HG02763 (cell line): Measurements from ENCODE around the gene ROPN1.
"Not testable (repeated sequence)": the region's sequence is repeated elsewhere in the genome, so short reads cannot be mapped to it uniquely, and the experiment has no call there.

Experiments
- ATAC-seq: cut with Tn5 transposase; IDR thresholded peaks from one replicate; pipeline ENCODE4 v1.9.1; 2021; ENCODE audit warnings: mild to moderate bottlenecking, moderate library complexity; ENCODE audit not compliant: unreplicated experiment

The ROPN1 gene

DNA sequence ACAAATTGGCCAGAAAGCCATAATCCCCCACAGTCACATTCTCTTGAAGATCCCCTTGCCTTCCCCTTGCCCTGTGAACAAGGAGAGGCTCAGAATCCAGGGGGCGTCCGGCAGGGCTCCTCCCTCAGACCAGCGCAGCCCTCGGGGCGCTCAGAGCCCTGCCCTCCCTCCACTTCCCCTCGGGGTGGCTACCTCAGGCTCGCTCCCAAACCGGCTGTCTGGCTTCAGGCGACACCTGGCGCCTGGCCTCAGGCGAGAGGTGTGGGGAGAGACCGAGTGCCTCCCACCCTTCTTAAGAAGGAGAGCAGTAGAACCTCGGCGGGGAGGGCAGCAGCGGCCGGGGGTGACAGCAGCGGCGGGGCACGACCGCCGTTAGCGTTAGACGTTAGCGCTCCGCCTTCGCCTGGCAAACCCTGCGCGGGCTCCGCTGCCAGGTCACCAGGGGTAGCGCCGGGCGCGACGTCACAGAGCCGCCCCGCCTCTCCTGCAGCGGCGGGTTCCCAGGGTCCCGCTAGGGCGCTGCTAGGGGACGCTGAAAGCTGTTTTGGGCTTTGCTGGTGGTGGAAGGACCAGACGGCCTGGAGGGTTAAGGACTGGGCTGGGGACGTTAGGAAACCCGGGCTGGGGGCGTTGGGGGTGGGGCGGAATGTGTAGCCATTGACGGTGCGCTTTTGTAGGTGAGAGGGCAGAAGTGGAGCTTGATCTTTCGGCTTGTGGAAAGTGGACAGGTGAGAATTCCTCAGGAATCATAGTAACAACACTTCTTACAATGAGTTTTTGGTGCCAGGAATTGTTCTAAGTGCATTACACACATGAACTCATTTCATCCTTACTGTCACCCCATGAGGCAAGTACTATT is at the start of gene ROPN1:
Gene ROPN1, minus strand, starts transcription at position 395 of the 859 bp plus-strand sequence. CDS start 11,643 bp downstream, outside the sequence.
- not testable (repeated sequence) for ATAC-seq

DNA sequence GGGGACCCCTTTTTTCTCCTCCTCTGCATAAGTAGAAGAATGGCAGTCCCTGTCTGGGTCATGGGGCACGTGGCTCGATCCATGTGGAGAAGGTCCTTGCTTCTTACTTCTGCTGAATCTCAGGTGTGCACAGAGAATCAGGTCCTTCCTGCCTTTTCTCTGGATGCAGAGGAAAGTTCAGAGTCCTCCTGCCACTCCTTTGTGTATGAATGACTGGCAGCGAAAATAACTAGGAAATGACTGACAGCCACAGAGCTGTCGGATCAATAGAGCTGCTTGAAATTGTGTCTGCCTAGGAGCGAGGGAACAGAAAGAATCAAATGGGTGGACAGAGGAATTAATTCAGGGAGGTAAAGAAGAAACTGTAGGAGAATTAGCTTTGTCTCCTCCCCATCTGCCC is 49.6 kb upstream of the ROPN1 start:
- ATAC-seq = no peak

DNA sequence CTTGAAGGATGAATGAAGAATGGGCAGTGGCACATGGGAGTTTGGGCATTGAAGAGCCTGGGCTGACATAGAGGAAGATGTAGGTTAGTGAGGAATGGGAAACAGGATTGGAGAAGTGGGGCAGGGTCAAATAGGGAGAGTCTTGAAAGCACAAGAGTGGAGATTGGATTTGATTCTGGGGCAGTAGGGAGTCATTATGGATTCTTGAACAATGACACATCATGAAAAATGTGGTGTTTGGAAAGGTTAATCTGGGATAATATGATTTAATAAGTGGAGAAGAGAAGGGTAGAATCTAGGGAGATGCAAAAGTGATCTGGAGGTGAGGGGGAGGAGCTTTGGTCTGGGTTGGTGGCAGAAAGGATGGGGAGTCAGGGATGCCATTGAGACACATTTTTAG is 45.4 kb upstream of the ROPN1 start:
- no peak for ATAC-seq

DNA sequence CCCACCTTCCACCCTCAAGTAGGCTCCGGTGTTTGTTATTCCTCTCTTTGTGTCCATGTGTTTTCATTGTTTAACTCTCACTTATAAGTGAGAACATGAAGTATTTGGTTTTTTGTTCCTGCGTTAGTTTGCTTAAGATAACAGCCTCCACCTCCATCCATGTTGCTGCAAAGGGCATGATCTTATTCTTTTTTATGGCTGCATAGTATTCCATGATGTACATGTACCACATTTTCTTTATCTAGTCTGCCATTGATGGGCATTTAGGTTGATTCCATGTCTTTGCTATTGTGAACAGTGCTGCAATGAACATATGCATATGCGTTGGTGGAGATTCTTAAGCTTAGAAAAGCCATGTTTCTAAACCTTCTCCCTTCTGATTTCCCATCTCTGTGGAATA is 44.3 kb upstream of the ROPN1 start:
- not testable (repeated sequence) for ATAC-seq

DNA sequence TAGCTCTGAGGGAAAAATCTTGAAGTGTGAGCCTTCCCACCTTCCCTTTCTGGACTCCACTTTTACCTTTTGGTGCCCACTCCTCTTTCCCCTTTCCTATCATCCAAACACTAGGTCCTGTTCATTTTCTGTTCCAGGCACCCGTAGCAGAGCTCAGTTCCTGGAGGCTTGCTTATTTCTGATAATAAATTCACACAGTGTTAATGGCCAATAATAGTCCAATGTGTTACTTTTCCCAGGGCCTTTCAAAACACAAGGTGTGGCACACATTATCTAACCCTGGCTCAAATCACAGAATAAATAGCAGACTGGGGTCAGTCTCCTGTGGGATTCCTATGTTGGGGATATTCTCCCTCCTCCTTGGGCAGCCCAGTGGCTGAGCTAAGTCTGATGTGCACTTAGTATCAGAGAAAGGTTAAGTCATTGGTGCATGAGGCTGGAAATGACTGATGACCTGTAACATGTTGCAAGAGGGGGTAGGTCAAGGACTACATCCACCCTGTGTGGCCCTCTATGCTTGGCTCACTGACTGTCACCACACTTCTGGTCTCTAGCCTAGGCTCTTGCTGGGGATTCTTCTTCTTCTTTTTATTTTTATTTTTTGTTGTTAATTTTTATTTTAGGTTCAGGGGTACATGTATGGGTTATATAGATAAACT is 43.7 kb upstream of the ROPN1 start:
- no peak for ATAC-seq

DNA sequence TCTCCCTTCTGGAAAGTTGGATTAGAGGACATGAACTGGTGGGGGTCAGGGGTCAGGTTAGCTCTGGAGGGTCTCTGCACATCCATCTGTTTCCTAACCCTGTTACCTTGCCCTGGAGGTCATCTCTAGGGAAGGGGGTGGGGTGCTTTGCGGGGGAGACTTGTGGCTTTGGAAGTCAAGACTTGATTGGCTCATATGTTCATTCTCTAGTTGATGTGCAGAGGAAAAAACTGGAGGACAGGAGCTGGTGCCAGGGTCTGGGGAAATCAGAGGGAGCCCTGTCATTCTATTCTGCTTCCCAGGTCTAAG is 42.9 kb upstream of the ROPN1 start:
- ATAC-seq = no peak

DNA sequence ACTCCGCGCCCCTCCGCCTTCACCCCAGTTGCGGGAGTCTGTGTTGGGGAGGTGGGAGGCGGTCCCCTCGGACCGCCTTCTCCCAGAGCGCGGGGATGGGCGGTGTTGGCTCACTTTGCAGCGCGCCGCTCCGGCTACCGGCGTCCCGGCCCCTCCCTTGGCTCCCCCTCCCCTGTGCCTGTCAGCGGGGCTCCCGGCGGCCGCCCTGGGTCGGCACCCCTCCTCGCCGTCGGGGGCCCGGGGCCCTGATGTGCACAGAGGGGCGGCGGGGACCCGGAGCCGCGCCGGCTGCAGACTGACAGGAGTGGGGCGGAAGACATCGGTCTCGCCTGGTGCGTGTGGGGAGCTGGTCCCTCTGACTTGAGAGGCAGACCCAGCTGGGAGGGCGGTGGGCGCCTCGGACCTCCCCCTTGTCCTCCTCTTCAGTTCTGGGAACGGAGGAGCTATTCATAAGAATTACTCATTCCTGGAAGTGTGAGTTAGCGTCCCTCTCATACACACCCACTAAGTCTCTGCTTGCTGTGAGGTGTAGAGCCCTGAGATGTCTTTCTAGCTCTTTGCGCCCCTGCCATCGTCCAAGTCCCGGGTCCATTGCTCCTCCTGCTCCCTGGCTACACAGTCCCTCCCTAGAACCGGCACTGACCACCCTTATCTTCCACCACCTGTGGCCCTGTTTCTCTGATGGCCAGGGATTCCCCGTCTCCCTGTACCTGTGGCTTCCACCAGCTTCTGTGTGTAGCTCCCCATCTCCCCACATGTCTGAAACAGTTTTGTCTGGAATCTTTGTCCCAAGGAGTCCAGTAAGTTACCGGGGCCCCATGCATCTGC is 42.3 kb upstream of the ROPN1 start:
- ATAC-seq = no peak

DNA sequence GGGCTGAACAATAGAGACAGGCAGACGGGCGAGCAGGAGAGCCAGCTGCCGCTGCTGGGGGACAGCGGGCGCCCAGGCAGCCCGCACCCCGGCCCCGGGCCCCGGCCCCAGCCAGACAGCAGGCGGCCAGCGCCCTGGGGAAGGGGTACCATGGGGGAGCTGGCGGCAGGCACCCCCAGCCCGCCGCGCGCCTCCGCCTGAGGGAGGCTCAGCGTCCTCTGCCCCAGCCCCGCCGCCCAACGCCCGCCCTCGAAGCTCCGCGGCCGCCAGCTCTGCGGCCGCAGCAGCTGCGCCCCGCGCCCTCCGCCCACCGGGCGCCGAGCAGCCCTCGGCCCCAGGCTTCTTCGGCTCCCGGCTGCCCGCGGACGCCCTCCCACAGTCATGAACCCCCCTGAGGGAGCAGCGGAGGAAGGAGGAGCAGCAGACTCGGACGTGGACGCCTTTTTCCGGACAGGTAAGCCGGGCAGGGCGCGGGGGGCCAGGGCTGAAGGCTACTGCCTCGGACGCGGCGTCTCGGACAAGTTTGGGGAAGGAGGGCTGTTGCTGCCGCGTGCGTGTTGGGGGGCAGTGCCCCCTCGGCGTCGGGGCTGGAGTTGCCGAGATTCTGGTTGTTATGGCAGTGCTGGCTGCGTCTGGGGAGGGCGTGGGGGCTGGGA is 41.6 kb upstream of the ROPN1 start, which contains the start of gene KALRN:
Gene KALRN, plus strand, starts transcription at position 10 of the 656 bp plus-strand sequence.
- ATAC-seq = peak; percentile 21

DNA sequence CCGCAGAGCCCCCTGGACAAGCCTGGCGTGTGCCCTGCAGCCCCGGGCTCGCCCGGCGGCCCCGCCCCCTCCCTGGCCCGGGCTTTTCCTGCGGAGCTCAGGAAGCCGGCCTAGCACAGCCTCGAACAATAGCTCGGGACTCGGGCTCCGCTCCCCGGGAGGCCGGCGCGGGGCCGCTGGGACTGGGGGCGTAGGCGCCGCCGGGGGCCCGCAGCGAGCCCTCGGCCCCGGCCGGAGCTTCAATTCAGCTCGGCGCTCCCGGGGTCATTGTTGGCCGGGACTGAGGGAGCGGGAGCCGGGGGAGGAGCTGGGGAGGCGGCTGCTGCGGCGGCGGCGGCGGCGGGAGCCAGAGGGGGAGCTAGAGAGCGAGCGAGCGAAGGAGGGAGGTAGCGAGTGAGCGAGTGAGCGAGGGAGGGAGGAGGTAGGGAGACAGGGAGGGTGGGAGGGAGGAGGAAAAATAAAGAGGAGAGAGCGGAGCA is 41.0 kb upstream of the ROPN1 start:
- peak; percentile 90 for ATAC-seq

DNA sequence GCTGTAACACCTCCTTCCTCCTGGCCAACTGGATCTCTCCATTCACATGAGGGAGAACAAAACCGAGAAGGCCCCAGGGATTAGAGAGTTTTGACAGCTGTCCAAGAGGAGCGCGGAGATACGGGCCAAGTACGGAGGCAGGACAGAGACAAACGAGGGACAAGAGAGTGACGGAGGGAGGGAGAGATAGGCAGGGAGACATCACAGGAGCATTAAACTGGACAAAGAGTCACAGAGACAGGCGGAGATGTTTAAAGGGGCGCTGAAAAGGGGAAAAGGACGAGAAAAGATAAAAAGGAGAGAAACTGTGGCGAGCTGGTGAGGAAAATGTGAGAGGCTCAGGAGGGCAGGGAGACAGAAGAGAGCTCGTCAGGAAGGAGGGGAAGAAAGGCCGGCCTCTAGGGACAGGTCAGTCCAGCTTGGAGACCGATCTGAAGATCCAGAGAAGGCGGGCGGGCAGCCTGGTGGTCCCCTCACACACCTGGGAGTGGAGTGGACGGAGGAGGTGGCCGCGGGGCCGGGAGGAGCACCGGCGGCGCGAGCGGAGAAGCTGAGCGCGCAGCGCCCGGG is 40.5 kb upstream of the ROPN1 start:
- ATAC-seq = no peak

DNA sequence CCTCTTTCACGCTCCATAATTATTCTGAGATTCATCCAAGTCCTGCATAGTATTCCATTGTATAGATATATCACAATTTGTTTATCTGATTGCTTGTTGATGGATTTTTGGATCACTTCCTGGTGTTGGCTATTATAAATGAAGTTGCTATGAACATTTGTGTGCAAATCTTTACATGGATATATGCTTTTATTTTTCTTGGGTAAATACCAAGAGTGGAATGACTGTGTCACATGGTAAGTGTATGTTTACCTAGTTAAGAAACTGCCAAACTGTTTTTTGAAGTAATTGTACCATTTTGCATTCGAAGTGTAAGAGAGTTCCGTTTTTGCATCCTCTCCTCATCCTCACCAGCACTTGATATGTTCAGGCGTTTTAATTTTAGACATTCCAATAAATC is 34.6 kb upstream of the ROPN1 start:
- no peak for ATAC-seq

DNA sequence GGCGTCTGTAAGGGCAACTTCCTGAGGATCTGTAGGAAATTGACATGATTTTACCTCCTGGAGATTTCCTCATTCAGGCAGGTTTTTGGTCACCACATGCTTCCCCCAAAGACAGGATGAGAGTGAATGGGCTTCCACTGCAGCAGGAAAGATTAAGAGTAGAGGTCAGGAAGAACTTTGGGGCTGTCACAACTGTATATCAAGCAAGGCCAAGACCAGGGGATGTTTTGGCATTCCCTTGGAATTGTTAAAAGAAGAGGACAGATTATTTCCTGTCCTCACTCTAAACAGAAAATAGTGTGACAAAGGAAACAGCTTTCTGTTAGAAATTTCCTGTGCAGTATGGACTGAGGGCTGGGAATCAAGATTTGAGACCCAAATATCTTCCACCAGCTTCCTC is 31.6 kb upstream of the ROPN1 start:
- not testable (repeated sequence) for ATAC-seq

DNA sequence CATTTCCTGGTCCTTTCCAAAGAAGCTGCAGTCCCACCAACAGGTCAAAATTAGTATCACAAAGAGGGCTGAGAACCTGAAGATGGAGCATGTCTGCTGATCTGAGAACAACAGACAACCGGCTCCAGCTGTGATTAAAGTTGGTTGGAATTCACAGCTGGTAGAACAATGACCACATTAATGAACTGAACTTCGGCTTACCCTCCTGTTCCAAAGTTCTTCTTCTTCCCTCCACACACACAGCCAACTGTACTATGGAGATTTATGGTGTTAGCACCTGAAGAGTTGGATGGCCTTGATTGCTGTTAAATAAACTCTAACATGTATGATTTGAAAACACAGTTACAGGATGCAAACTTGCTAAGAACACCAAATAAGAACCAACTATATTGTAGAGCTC is 27.4 kb upstream of the ROPN1 start:
- ATAC-seq = no peak

DNA sequence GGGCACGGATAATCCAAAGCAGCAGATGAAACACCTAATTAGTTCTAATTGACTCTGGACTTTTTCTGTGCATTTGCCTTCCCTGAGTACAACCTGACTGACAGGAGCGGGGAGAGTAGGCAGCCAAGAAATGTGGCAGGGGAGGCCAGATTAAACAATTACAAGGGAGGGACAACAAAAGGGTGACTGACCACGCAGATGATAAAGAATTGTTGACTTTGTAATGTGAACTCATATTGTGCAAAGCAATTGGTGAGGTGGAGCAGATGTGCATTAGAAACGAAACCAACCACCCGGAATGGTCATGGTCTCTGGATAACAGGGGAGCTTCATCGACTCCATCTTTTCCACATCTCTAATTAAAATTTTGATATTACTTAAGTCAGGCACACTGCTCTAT is 25.6 kb upstream of the ROPN1 start:
- ATAC-seq = not testable (repeated sequence)

DNA sequence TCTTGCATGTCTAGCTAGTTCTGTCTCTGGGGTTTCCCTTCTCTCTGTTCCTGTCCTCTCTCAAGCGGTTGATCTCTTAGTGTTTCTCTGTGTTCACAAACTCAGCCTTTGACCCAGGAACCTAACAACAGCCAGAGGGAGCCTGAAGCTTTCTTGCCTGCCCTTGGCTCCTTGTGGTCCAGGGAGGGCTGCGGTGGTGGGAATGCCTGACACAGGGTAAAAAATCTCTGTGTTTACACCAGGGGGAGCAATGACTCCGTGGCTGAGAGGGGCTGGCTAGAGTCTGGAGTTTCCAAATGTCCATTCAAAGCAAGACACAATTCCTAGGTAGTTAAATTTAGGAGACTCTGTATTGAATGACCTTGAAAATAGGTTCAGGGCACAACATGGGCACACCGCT is 24.6 kb upstream of the ROPN1 start:
- not testable (repeated sequence) for ATAC-seq

DNA sequence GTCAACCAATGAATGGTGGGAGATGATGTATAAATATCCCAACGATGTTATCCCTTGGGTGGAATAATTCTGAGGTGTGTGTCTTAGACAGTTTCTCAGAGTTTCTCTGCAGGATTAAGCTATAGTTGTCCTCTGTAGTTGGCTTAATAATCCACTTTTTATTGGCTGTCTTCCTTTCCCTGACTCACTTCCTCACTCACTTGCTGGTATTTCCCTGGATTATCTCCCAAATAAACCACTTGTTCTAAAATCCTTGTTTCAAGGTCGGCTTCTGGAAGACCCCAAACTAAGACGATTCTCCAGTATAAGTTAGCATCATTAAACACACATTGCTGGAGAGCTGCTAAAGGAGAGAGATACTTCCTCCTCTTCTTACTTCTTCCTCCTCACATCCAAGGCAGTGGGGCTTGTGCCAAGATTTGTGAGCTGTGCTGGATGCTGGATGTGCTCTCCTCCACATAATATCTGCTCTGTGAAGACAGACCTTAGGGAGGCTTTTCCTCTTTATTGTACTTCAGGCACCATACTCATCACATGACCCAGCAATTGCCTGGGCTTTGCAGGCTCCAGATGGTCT is 22.5 kb upstream of the ROPN1 start:
- no peak for ATAC-seq

DNA sequence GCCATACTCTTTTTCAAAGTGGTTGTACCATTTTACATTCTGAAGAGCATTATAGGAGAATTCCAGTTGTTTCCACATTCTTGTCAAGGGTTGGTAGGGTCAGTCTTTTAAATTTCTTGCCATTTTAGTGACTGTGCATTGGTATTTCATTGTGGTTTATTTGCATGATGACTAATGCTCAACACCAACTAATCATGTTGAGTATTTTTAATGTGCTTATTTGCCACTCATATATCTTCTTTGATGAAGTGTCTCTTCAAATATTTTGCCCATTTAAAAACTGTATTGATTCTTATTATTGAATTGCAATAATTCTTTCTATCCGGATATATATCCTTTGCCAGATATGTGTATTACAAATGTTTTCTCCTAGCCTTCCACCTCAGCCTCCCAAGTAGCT is 16.4 kb upstream of the ROPN1 start:
- ATAC-seq = not testable (repeated sequence)

DNA sequence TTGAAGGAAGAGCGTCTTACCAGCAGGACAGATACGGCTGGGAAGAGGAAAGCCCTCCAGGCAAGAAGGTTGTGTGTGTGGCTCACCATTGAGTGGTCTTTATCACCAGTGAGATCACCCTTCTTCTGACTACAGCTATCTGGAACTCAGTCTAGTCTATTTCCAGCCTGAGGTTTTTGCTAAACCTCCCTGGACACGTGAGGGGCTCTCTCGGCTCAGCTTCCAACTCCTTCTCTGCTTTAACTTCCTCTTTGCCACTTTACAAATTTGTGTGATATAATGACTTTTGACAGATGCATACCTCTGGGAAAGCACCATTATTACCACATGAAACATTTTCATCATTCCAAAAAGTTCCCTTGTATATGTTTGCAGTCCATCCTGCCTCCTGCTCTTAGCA is 15.3 kb upstream of the ROPN1 start:
- ATAC-seq = no peak

DNA sequence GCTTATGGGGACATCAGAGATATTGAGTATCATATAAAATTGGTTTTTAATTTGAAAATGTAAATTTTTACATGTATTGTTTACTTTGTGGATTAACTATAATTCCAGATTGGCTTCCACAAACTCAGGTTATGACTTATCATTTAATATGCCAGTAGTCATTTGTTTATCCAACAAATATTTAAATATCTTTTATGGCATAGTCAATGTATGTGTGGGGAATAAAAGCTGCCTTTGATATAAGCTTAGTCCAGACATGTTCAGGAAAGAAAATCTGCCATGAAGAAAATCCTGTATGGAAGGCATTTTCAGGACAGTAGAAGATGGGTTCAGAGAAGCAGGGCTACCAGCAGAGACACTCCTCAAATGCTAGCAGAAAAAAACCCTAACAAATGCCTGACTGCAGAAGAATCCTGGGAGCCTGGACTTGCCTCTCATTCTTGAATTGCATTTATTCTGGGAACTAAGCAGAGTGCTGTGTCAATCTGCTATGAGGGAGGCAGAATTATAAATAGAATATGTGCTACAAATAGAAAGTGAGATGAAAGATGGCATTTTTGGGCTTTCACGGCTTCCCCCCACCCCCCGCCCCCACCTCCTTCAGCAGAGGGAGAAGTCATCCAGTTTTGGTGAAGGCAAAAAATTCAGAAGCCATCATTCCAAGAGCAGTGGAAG is 10.6 kb upstream of the ROPN1 start:
- not testable (repeated sequence) for ATAC-seq

DNA sequence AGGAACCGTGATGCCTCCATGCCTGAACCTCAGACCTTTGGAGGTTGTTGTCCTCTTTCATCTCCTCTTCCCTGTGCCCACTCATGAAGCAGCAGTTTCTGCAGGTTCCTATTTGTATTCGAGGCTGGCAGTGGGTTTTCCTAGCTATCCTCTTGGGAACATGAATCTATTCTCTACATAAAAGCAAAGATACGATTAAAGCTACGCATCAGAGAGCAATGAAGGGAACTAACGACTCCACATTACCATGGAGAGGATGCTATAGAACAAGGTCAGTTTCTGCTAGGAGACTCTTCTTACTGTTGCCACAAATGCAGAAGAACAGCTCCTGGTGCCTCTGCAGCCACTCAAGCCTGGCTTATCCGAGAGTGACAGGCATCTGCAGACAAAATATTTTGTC is 9.4 kb upstream of the ROPN1 start:
- ATAC-seq = not testable (repeated sequence)
